Renal cortical epithelial cell (primary cell): Measurements from ENCODE around the gene MALRD1. TPM values are rescaled to one million over a fixed set of nuclear protein-coding genes. Genes with fewer than 3 reads are reported as not detected.

Source experiments
- DNase-seq: peaks from one replicate; pipeline ENCODE4 v3.0.0-alpha.2; 2011; ENCODE audit warnings: low read depth
- total RNA-seq: library from RNA; depleted of rRNA; stranded (reverse); fragments of >200 nt; gene quantifications from 2 replicates; pipeline ENCODE4 v1.2.3, GENCODE V29; 2014

MALRD1 gene
- total RNA-seq, 1 donor from 2014 or later, result 0.35 TPM

- DNase-seq, result no peak
These were observed 734.0 kb downstream of the MALRD1 start for GRCh38 chr10:19782430-19783089.

DNA sequence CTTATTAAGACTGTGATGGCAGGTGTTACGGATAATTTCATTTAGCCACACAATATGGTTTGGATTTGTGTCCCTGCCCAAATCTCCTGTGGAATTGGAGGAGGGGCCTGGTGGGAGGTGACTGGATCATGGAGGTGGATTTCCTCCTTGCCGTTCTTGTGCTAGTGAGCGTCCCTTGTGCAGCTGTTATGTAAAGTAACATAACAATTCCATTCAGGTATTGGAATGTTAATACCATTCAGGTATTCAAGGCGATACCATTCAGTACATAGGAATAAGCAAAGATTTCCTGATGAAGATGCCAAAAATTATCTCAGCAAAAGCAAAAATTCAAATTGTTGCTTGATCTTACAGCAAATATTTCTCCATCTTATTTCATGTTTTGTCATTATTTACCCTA, 735.1 kb downstream of the MALRD1 start:
- no peak for DNase-seq
